Measurements from ENCODE around the gene DHX15. TPM values are rescaled to one million over a fixed set of nuclear protein-coding genes. Genes with fewer than 3 reads are reported as not detected.

Gene DHX15
- total RNA-seq, 6 experiments from 2014 or later, result 98.9 to 117 (median 110) TPM

- DNase-seq, result peak; percentile 29
- Mint-ChIP-seq H3K9me3 (no peaks in the 10 kb centered on the region), H3K36me3 (ENCODE audit: low read depth) (peaks cover 28% of the 10 kb centered on the region), H3K27ac (peak overlapping the region; percentile 60), H3K4me3 (no peak overlapping the region), H3K27me3 (ENCODE audit: insufficient read depth) (no peaks in the 10 kb centered on the region), H3K4me1 (ENCODE audit: low read depth) (peaks cover 29% of the 10 kb centered on the region)
- no peak for TF ChIP-seq CTCF (IDR thresholded peaks at IDR 0.05)
Observed at GRCh38 chr4:24533364-24533763, 51.0 kb downstream of the DHX15 start.

- Mint-ChIP-seq H3K27ac (0 out of 2 replicates have a peak overlapping the region, but pooled peaks have one; percentile 5), H3K27me3 (ENCODE audit: insufficient read depth) (no peaks in the 10 kb centered on the region), H3K4me1 (ENCODE audit: low read depth) (peaks cover 32% of the 10 kb centered on the region), H3K36me3 (ENCODE audit: low read depth) (peaks cover 37% of the 10 kb centered on the region), H3K4me3 (no peak overlapping the region), H3K9me3 (no peaks in the 10 kb centered on the region)
- TF ChIP-seq CTCF (IDR thresholded peaks at IDR 0.05), result no peak
- no peak for DNase-seq
Observed at GRCh38 chr4:24529555-24529954, 54.8 kb downstream of the DHX15 start.

GRCh38 chr4:24527371-24527770 lies 57.0 kb downstream of the DHX15 start:
- H3K9me3 Mint-ChIP-seq, result no peaks in the 10 kb centered on the region
- DNase-seq, result no peak
- no peak overlapping the region for H3K27ac Mint-ChIP-seq
- H3K4me1 Mint-ChIP-seq (ENCODE audit: low read depth), result peaks cover 18% of the 10 kb centered on the region
- H3K36me3 Mint-ChIP-seq (ENCODE audit: low read depth), result peaks cover 57% of the 10 kb centered on the region
- H3K4me3 Mint-ChIP-seq, result no peak overlapping the region
- TF ChIP-seq CTCF (IDR thresholded peaks at IDR 0.05), result no peak
- peaks cover 1% of the 10 kb centered on the region; the same call in 1 of the 2 replicates for H3K27me3 Mint-ChIP-seq (ENCODE audit: insufficient read depth)

GRCh38 chr4:24521544-24521943 lies 62.8 kb downstream of the DHX15 start:
- DNase-seq, result no peak
- H3K4me3 Mint-ChIP-seq, result no peak overlapping the region
- H3K36me3 Mint-ChIP-seq (ENCODE audit: low read depth), result peaks cover 47% of the 10 kb centered on the region

GRCh38 chr4:24519649-24520048 lies 64.7 kb downstream of the DHX15 start:
- no peak for TF ChIP-seq CTCF (IDR thresholded peaks at IDR 0.05)
- DNase-seq, result no peak
- Mint-ChIP-seq H3K9me3 (no peaks in the 10 kb centered on the region), H3K27me3 (ENCODE audit: insufficient read depth) (peaks cover 2% of the 10 kb centered on the region; the same call in 1 of the 2 replicates), H3K4me3 (no peak overlapping the region; the same call in 1 of the 2 replicates), H3K4me1 (ENCODE audit: low read depth) (peaks cover 36% of the 10 kb centered on the region), H3K27ac (no peak overlapping the region; the same call in 1 of the 2 replicates), H3K36me3 (ENCODE audit: low read depth) (peaks cover 36% of the 10 kb centered on the region)

More at GRCh38 chr4:24521544-24521943, 62.8 kb downstream of the DHX15 start:
- peaks cover 2% of the 10 kb centered on the region; the same call in 1 of the 2 replicates for H3K27me3 Mint-ChIP-seq (ENCODE audit: insufficient read depth)
- no peaks in the 10 kb centered on the region for H3K9me3 Mint-ChIP-seq
- no peak for TF ChIP-seq CTCF (IDR thresholded peaks at IDR 0.05)
- H3K4me1 Mint-ChIP-seq (ENCODE audit: low read depth), result peaks cover 30% of the 10 kb centered on the region
- no peak overlapping the region for H3K27ac Mint-ChIP-seq

Measured in HFFc6 (cell line).